22Rv1 (cell line): ENCODE data around the gene PDE8B.

Source experiments
- CTCF ChIP-seq: fragments of 450-650 bp; IDR thresholded peaks from 2 replicates; pipeline ENCODE4 v1.5.1; 2017; ENCODE audit warnings: mild to moderate bottlenecking
- ZFX ChIP-seq: fragments of 450-650 bp; IDR thresholded peaks from 2 replicates; pipeline ENCODE4 v1.6.1; 2017; ENCODE audit warnings: antibody characterized with exemption, borderline replicate concordance

GRCh38 chr5:77409870-77410621, 199.6 kb downstream of the PDE8B start:
- no peak for TF ChIP-seq CTCF
- no peak for TF ChIP-seq ZFX
